DND-41 (cell line): ENCODE data around the gene TOPAZ1.

ENCODE experiments used
- EZH2 ChIP-seq: IDR thresholded peaks from 3 replicates; pipeline ENCODE4 v1.6.1; 2012; ENCODE audit warnings: borderline replicate concordance, low read depth, mild to moderate bottlenecking, moderate library complexity, low read length, inconsistent platforms; ENCODE audit not compliant: severe bottlenecking
- TF ChIP-seq, protein P1 (sequence below): IDR thresholded peaks from 2 replicates; pipeline ENCODE4 v1.5.1; 2012; ENCODE audit warnings: borderline replicate concordance, low read length, moderate library complexity, mild to moderate bottlenecking; ENCODE audit not compliant: poor library complexity, severe bottlenecking; ENCODE audit errors: extremely low read depth

DNA sequence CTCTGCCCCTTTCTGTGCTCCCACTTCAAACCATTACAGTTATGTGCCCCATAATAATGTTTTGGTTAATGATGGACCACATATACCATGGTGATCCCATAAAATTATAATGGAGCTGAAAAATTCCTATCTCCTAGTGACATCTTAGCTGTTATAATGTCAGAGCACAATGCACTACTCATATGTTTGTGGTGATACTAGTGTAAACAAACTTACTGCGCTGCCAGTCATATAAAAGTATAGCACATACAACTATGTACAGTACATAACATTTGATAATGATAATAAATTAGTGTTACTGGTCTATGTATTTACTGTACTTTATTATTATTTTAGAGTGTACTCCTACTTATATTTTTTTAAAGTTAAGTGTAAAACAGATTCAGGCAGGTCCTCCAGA, 51.3 kb downstream of the TOPAZ1 start:
- no peak for TF ChIP-seq EZH2
- TF ChIP-seq, protein P1, sequence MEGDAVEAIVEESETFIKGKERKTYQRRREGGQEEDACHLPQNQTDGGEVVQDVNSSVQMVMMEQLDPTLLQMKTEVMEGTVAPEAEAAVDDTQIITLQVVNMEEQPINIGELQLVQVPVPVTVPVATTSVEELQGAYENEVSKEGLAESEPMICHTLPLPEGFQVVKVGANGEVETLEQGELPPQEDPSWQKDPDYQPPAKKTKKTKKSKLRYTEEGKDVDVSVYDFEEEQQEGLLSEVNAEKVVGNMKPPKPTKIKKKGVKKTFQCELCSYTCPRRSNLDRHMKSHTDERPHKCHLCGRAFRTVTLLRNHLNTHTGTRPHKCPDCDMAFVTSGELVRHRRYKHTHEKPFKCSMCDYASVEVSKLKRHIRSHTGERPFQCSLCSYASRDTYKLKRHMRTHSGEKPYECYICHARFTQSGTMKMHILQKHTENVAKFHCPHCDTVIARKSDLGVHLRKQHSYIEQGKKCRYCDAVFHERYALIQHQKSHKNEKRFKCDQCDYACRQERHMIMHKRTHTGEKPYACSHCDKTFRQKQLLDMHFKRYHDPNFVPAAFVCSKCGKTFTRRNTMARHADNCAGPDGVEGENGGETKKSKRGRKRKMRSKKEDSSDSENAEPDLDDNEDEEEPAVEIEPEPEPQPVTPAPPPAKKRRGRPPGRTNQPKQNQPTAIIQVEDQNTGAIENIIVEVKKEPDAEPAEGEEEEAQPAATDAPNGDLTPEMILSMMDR, result no peak
